Measurements from ENCODE around the gene THEM5. TPM values are rescaled to one million over a fixed set of nuclear protein-coding genes. Genes with fewer than 3 reads are reported as not detected.

Gene THEM5
- total RNA-seq, 2 donors from 2014 or later, result not detected

DNA sequence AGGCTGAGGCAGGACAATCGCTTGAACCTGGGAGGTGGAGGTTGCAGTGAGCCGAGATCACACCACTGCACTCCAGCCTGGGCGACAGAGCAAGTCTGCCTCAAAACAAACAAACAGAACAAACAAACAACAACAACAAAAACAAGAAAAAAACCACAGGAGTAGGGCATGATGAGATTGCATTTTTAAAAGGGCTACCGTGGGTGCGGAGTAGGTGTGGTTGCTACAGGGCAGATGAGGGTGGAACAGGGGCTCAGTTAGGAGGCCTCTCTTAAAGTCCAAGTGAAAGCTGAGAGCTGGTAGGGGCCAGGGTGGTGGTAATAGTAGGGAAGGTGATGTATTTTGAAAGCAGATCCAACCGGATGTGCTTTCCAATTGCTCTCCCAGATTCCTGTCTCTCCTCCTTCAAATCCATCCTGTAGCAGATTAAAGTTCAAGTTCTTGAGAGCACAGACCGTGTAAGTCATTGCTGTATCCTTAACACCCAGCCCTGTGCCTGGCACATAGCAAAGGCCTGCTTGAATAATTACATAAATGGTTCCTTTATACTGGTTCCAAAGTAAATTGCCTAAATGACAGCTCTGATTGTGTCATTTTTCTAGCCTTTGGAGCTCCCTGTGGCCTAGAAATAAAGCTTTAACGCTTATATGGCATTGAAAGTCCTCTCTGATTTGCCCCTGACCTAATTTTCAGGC, 44.1 kb downstream of the THEM5 start:
- intact Hi-C loops (cut with DNase I, micrococcal nuclease), result no loop called here
- ATAC-seq, result no peak

DNA sequence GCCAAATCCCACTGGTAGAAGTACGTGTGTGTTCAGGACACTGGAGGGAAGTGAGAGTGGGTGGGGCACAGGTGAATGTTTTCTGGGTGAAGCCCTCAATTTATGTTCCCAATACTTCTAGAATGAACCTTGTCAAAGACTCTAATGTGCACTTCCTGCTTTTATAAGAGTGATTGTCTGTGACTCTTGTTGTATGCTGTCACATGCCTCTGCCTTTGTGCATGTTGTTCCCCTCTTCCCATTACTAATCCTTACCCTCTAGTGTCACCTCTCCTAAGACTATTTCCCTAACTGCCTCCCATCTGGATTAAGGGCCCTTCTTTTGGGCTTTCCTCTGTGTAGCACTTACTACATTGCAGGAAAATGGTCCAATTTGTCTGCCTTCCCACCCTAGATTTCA, 45.7 kb downstream of the THEM5 start:
- DNase-seq (no peak), ATAC-seq (no peak)
- intact Hi-C loops (cut with DNase I, micrococcal nuclease), result no loop called here

More for the DNA sequence above, 44.1 kb downstream of the THEM5 start:
- DNase-seq, result no peak

DNA sequence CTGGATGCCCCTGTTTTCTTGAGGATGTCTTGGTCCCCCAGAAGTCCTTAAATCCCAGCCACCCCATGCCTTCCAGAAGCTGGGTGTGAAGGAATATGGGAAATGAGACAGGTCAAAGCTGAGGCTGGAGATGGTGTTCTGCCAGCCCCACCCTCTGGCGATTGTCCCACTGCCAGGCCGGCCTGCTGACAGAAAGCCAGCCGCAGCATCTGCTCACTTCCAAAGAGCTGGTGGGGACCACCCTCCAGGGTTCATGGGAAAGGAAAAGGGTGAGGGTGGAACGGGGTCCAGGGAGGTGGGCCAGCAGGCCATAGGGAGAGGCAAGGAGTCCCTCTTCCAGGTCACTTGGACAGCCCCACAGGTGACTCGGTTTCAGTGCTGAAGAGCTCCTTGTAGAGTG, 46.4 kb downstream of the THEM5 start:
- intact Hi-C loops (cut with DNase I, micrococcal nuclease), result no loop called here
- DNase-seq, result no peak
- ATAC-seq, result peak; percentile 27

DNA sequence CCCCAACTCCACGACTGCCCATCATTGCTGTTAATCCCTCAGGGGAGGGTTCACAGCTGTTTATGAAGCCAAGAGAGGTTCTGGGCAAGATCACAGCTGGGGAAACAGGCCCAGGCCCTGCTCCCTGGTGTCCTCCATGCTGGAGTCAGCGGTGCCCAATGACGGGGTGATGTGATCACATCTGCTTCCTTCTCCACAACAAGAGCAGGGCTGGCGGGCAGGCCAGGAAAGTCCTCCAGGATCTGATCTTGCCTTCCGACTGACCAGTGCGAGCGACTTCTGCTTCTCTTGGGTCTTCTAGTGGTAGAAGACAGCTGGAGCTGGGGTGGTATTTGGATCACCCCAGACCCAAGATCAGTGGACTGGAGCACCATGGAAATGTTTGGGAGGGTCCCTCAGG, 47.3 kb downstream of the THEM5 start:
- ATAC-seq, result peak; percentile 16
- intact Hi-C loops (cut with DNase I, micrococcal nuclease), result no loop called here
- DNase-seq, result no peak

DNA sequence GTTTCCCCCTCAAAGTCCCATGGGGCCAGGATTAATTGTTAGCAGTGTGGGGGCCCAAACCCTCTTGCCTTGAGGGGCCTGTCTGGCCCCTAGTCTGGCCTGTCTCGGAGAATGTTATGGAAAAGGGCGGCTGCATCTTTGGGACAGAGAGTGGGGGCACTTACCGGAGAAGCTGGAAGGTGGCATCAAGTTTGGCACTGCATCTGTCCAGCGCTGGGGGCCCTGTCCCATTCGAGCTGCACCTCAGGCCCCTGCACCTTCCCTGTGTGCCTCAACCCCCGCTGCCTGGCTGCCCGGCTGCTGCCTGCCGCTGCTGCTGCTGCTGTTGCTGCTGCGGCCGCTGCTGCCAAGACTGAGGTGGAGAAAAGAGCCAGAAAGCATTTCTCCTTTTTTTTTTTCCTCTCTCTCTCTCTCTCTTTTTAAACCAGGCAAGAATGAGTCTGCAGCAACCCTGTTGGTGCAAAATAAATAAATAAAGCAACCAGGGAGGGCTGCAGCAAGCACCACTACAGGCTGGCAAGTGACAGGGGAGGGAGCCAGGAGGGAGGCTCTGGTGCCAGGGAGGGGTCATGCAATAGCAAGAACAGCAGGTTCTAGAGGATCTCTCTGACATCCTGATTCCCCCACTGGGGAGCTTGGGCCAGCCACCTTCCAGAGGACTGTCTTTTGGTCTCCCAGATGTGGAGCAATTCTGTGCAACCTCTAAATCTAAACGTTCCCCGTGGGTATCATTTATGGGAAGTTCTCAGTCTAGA, 48.3 kb downstream of the THEM5 start, which contains the start of gene LINGO4:
LINGO4 (minus strand) TSS at position 354 of the 755 bp plus-strand sequence. CDS start 2,715 bp downstream, outside the sequence.
- intact Hi-C loops (cut with DNase I, micrococcal nuclease), result no loop called here
- peak; percentile 19 for ATAC-seq
- no peak for DNase-seq

DNA sequence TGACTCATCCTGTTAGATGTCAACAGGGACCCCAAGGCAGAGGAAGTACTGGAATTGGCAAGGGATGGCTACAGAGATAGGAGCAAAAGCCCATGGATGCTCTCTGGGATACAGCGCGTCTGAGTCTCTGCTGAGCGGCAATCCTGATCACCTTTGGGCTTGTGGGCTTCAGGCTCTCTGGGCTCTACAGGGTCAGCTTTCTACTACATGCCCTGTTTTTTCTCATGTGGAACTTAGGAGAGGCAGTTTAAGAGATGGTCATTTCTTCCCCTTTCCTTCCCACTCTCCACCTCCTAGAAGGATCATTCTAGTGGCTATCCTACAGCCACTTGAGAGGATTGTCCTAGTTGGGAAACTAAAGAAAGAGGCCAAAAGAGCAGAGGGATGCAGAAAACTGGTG, 49.6 kb downstream of the THEM5 start:
- no peak for ATAC-seq
- intact Hi-C loops (cut with DNase I, micrococcal nuclease), result no loop called here
- no peak for DNase-seq

DNA sequence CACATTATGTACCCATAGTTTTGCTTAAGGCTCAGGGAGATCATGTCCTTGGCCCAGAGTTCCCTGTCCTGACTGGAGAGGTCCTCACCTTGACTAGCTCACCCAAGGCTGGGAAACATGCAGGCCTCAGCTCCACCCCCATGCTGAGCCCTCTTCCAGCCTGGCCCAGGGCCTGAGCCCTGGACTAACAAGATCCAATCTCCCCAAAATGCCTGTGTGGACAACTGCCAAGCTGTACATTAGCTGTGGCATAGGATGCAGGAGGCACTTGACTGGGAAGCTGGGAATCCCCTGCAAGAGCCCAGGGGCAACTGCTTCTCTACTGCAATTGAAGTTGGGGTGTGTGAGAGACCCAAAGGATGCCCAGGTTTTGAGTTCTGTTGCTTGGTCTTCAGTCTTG, 50.3 kb downstream of the THEM5 start:
- intact Hi-C loops (cut with DNase I, micrococcal nuclease), result no loop called here
- DNase-seq (no peak), ATAC-seq (no peak)

DNA sequence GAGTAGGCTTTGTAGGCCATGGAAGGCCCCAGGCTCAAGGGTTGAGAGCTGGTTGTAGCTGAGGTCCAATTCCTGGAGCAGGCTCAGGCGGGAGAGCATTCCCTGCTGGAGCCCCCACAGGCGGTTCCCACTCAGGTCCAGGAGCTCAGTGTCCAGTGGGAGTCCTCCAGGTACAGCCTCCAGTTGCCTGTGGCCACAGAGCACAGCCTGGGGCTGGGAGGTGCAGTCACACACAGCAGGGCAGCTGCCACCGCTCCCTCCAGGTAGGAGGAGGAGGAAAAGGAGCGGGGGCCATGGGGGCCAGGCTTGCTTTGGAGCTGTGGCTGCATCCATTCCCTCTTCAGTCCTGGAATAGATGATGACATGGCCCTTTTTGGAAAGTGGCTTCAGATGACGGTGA, 51.1 kb downstream of the THEM5 start:
- intact Hi-C loops (cut with DNase I, micrococcal nuclease), result no loop called here
- DNase-seq (no peak), ATAC-seq (no peak)

DNA sequence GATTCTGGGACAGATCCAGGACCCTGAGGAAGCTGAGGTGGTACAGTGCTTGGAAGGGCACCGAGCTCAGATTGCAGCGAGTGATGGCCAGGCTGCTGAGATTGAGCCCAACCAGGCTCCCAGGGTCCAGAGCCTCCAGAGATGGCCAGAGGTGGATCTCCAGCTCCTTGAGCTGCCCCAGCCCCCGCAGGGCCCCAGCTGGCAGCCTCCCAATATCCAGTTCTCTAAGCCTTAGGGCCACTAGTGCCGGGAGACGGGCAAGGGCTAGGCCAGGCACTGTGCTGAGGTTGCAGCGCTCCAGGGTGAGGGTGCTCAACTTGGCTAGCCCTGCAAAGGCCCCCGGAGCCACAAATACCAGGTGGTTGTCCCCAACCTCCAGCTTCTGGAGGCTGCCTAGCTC, 51.7 kb downstream of the THEM5 start:
- ATAC-seq, result no peak
- intact Hi-C loops (cut with DNase I, micrococcal nuclease), result no loop called here

DNA sequence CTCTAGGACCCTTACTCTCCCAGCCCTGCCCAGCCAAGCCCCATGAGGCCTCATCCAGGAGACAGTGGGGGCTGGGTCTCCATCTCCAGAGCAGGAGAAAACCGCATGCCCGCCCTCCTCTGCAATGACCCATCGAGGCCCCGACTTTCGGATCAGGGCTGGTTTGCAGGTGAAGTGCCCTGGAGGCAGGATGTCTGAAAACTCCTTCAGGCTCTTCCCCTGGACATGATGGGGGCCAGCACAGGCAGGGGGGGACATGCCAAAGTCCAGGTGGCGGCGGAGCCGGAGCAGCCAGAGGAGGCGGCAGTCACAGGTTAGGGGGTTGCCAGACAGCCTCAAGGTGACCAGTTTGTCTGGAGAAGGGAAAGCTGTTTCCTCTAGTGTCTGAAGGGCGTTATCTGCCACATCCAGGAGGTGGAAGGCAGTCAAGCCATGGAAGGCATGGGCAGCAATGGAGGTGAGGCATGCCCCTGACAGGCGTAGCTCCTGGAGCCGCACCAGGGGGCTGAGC, 52.1 kb downstream of the THEM5 start:
- ATAC-seq, result no peak
- no peak for DNase-seq
- intact Hi-C loops (cut with DNase I, micrococcal nuclease), result no loop called here

More for the DNA sequence above, 51.7 kb downstream of the THEM5 start:
- no peak for DNase-seq

DNA sequence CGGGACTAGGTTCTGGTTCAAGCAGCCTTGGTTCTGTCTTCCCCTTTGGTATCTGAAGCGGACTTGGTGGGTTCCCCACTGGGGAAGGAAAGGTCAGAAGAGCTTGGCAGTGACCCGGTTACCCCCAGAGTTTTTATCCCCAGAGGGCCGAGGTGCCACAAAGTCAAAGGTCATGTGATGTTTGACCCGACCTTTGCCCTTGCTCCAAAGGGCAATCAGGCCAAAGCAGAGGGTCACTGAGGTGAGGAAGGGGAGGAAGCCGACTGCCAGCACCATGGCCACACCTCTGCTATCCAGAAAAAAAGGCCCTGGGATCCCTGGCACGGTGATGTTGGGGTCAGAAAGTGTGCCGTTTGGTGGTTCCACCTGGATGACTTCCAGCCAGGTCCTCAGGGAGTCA, 52.7 kb downstream of the THEM5 start:
- ATAC-seq, result no peak
- intact Hi-C loops (cut with DNase I, micrococcal nuclease), result no loop called here
- no peak for DNase-seq

DNA sequence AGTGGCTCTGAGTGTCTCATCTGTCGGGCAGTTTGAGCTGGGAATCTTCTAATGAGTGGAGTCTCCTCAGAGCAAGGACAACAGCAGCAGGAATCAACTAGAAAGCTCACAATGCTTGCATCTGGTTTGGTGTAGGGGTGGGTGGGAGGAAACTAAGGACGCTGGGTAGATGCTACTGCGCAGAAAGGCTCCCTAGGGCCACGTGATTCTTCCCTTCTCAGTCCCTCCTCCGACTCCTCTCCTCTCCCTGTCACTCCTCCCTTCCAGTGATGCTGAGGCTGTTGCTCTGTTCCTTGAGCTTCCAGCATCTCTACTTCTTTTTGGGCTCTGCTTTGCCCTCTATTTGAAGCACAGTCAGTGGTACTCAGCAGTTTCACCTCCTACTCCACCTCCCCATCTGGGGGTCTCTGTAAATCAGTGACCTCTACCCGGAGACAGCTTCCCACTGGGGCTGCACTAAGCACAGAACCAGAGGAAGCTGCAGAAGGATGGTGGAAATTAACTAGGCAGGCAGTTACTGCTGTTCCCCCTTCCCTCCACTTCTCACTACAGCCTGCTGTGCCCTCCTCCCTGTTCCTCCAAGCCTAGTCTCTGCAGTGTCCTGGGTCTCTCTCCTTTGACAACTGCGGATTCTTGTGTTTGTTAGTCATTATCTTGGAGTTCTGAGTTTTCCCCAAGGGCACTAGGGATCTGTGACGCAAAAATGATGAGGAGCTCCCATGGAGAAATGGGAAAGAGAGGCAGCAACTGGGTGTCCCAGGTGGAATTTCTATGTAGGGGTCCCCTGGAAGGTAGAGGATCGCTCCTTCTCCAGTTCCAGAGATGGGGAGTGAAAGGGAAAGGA, 54.1 kb downstream of the THEM5 start:
- DNase-seq, result no peak
- intact Hi-C loops (cut with DNase I, micrococcal nuclease), result no loop called here
- ATAC-seq, result no peak

DNA sequence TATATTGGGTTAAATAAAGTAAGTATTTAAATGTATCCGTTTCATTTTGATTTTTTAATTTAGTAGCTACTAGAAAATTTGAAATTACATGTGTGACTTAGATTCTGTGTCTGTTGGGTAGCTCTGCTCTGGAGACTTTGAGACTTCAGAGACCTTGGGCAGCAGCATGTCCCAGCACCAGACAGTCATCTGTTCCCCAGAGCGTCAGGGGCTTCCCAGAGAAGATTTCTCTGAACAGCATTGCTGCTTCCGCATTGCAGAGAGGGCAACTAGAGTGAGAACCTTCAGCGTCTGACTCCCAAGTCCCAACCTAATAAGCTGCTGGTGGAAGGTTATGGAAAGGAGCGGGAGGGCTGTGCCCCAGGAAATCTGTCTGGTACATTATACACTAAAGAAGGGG, 54.9 kb downstream of the THEM5 start:
- ATAC-seq, result no peak

More for the DNA sequence above, 54.9 kb downstream of the THEM5 start:
- DNase-seq, result no peak
- intact Hi-C loops (cut with DNase I, micrococcal nuclease), result no loop called here

Other genes starting within 250 kb of the THEM5 start
- gene SNX27, start 241.7 kb downstream of the THEM5 start, total RNA-seq, result 10 to 100 TPM; 28.4 to 30.6 TPM
- 1 to 10 TPM; 2.2 to 2.4 TPM for gene CELF3, start 136.9 kb downstream of the THEM5 start, total RNA-seq
- gene RIIAD1, start 132.2 kb downstream of the THEM5 start, total RNA-seq, result 1 to 10 TPM in 1 of 2 donors, under 1 TPM in 1; 0.67 to 1.6 TPM
- 10 to 100 TPM; 44.8 to 47.5 TPM for gene MRPL9, start 90.2 kb downstream of the THEM5 start, total RNA-seq
- gene TDRKH, start 63.2 kb downstream of the THEM5 start, total RNA-seq, result 1 to 10 TPM; 3.3 to 7.2 TPM
- gene LINGO4, start 48.3 kb downstream of the THEM5 start, total RNA-seq, result under 1 TPM in 1 of 2 donors, not detected in 1; 0.20 TPM
- gene RORC, start 21.9 kb downstream of the THEM5 start, total RNA-seq, result 10 to 100 TPM; 18.3 TPM
- under 1 TPM; 0.81 to 0.92 TPM for gene C2CD4D, start 13.9 kb downstream of the THEM5 start, total RNA-seq
- 10 to 100 TPM in 1 of 2 donors, 1 to 10 TPM in 1; 7.3 to 11.0 TPM for gene THEM4, start 55.8 kb upstream of the THEM5 start, total RNA-seq
- gene S100A10, start 140.1 kb upstream of the THEM5 start, total RNA-seq, result 1,000 to 10,000 TPM; 1,029 to 1,322 TPM
- gene S100A11, start 183.3 kb upstream of the THEM5 start, total RNA-seq, result 100 to 1,000 TPM; 115 to 178 TPM
- not detected for gene TCHHL1, start 235.4 kb upstream of the THEM5 start, total RNA-seq

Data from left colon (tissue), 2 donors.